Cerebellar cortex (tissue), 1 donor: ENCODE data around the gene MMP17.

Experiments
- DNase-seq: peaks from one replicate; pipeline ENCODE4 v3.0.0-alpha.2; 2015; ENCODE audit warnings: low spot score

The MMP17 gene

DNA sequence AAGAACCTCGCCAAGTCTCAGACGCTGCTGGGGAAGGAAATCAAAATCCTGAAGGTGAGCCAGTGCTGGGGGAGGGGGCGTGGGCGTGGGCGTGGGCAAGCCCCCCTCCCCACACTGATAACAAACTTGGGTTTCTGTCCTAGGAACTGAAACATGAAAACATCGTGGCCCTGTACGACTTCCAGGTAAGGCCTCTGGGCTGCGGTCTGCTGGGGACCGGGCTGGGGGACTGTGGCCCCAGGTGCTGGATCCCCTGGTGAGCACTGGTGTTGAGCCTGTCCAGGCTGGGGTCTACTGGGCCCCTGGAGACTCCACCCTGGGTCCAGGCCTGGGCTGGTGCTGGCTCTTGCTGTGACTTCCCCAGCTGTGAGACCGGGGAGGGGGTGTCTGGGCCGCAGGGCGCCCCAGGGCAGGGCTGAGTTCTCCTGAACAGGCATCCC lies 67.5 kb downstream of the MMP17 start:
- no peak for DNase-seq

DNA sequence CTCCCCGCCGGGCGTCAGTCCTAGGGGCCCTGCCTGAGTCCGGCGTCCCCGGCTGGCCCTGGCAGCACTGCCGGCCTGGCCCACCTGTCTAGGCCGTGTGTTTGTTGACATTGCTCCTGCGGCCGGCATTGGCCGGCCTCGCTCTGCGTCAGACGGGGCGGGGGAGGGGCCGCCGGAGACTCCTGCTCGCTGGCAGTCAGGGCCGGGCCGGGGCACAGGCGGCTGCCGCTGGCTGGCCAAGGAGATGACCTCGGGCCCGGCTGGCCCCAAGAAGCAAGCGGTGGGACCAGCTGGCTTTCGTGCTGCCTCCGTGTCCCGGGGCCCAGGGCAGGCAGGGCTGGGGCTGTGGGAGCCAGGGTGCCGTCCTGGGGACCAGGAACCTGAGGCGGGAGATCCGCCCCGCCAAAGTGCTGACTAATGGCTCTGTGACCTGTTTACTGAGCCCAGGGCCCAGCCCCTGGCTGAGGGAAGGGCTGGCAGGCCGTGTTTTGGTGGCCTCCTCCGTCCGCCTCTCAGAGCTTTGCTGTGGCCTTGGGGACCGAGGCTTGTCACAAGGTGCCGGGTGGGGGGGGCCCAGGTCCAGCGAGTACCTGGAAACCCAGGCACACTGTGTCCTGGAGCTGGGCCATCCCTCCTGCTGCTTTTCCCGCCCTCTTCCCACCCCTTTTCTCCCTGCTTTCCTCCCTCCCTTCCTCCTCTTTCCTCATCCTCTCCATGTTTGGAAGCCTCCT lies 68.1 kb downstream of the MMP17 start:
- peak; percentile 97 for DNase-seq

GRCh38 chr12:131896811-131897270 lies 68.6 kb downstream of the MMP17 start:
- no peak for DNase-seq

DNA sequence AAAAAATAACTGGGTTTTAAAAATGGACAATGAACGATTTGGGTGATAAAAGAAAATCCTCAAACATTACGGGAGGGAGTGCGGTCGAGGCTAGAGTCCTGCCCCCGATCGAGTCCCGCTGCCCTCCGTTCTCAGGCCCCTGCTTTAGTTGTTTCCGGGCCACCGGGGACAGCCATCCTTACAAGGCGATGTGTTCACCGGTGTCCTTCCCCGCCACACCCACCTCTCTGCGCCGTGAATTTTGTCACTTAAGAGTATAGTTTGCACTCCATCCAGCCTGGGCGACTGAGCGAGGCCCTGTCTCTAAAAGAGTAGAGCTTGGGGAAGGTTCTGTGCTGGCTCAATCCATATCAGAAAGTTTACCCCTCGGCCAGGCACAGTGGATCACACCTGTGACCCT lies 69.1 kb downstream of the MMP17 start:
- DNase-seq = no peak

GRCh38 chr12:131897875-131898274 lies 69.7 kb downstream of the MMP17 start:
- DNase-seq = no peak

DNA sequence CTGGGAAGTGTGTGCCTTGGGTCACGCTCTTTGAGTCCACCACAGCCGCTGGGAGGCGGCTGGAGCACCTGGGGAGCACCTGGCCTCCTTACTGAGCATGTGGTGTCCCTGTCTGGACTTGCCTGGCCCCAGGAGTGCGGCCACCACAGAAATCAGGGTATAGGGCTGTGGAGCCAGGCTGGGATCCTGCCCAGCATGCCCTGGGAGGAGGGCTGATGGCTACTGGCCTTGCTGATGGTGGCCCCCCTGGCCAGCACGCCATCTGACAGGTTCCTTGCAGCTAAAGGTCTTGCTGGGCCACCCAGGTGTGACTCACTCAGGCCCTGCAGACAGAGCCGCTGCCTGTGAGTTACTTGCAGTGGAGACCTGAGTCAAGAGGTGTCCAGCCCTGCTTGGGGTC lies 72.2 kb downstream of the MMP17 start:
- no peak for DNase-seq
